OCI-LY1 (cell line): Measurements from ENCODE around the gene SLC47A1.
"Not testable (repeated sequence)": the region's sequence is repeated elsewhere in the genome, so short reads cannot be mapped to it uniquely, and the experiment has no call there.

Experiments
- H2AFZ ChIP-seq: fragments of 200-600 bp; sonication (generic), shearing (Covaris generic); 2 replicates; pipeline ENCODE4 v1.6.0; 2014; ENCODE audit warnings: antibody characterized with exemption, mild to moderate bottlenecking, low read length
- H3F3A ChIP-seq: fragments of 200-600 bp; sonication (generic), shearing (Covaris generic); 2 replicates; pipeline ENCODE4 v1.6.0; 2014; ENCODE audit warnings: mild to moderate bottlenecking, antibody characterized with exemption, low read length, moderate library complexity; ENCODE audit not compliant: insufficient read depth
- H3K27ac ChIP-seq: fragments of 200-600 bp; sonication (generic); 2 replicates; pipeline ENCODE4 v1.5.1; 2014; ENCODE audit warnings: low read length, mixed run types, mild to moderate bottlenecking, low read depth; ENCODE audit not compliant: poor library complexity, severe bottlenecking
- H3K27me3 ChIP-seq: fragments of 200-600 bp; sonication (generic); 2 replicates; pipeline ENCODE4 v1.6.0; 2014; ENCODE audit warnings: antibody characterized with exemption, mild to moderate bottlenecking, low read length, moderate library complexity; ENCODE audit not compliant: insufficient read depth
- H3K36me3 ChIP-seq: fragments of 200-600 bp; sonication (generic); 2 replicates; pipeline ENCODE4 v1.6.1; 2014; ENCODE audit warnings: mild to moderate bottlenecking, antibody characterized with exemption, low read length, moderate library complexity, mixed read lengths; ENCODE audit not compliant: insufficient read depth
- H3K4me1 ChIP-seq: fragments of 200-600 bp; sonication (generic); 2 replicates; pipeline ENCODE4 v1.5.1; 2014; ENCODE audit warnings: mild to moderate bottlenecking, low read length, moderate library complexity; ENCODE audit not compliant: insufficient read depth, severe bottlenecking
- H3K4me2 ChIP-seq: fragments of 200-600 bp; sonication (generic), shearing (Covaris generic); 2 replicates; pipeline ENCODE4 v1.6.1; 2014; ENCODE audit warnings: low read length
- H3K4me3 ChIP-seq: fragments of 200-600 bp; sonication (generic); 2 replicates; pipeline ENCODE4 v1.5.1; 2014; ENCODE audit warnings: low read length, low read depth, mild to moderate bottlenecking, mixed read lengths; ENCODE audit not compliant: poor library complexity, severe bottlenecking
- H3K79me2 ChIP-seq: fragments of 200-600 bp; shearing (Covaris generic); 2 replicates; pipeline ENCODE4 v1.6.1; 2016; ENCODE audit warnings: mixed run types, low read length, mixed read lengths; ENCODE audit not compliant: insufficient read depth
- H3K9ac ChIP-seq: fragments of 200-600 bp; sonication (generic), shearing (Covaris generic); 2 replicates; pipeline ENCODE4 v1.6.1; 2014; ENCODE audit warnings: mild to moderate bottlenecking, low read length, mixed read lengths
- H3K9me2 ChIP-seq: fragments of 200-600 bp; sonication (generic), shearing (Covaris generic); 2 replicates; pipeline ENCODE4 v1.6.1; 2014; ENCODE audit warnings: low read depth, mild to moderate bottlenecking, low read length, mixed read lengths
- H3K9me3 ChIP-seq: fragments of 200-600 bp; shearing (Covaris generic); 2 replicates; pipeline ENCODE4 v1.6.1; 2014; ENCODE audit warnings: low read length, mixed read lengths
- H4K20me1 ChIP-seq: fragments of 200-600 bp; sonication (generic), shearing (Covaris generic); 2 replicates; pipeline ENCODE4 v1.6.0; 2016; ENCODE audit warnings: mild to moderate bottlenecking, low read length; ENCODE audit not compliant: insufficient read depth
- EZH2 ChIP-seq: fragments of 200-600 bp; sonication (generic), shearing (Covaris generic); IDR thresholded peaks from 2 replicates; pipeline ENCODE4 v1.8.0; 2017; ENCODE audit warnings: borderline replicate concordance, mixed run types, mild to moderate bottlenecking, antibody characterized with exemption, low read length, moderate library complexity, mixed read lengths
- TF ChIP-seq, protein P1 (sequence below): fragments of 200-600 bp; sonication (generic), shearing (Covaris generic); IDR thresholded peaks from 2 replicates; pipeline ENCODE4 v1.5.1; 2017; ENCODE audit warnings: mild to moderate bottlenecking, antibody characterized with exemption, low read length, moderate library complexity, mixed read lengths

Gene SLC47A1

GRCh38 chr17:19520641-19521040 lies 13.0 kb upstream of the SLC47A1 start:
- no peaks in the 10 kb centered on the region for H3K4me1 ChIP-seq
- H3K9me3 ChIP-seq: no peaks in the 10 kb centered on the region
- no peak overlapping the region for H3K4me2 ChIP-seq
- no peak overlapping the region for H3K9ac ChIP-seq
- H3F3A ChIP-seq: no peaks in the 10 kb centered on the region
- H3K4me3 ChIP-seq: no peak overlapping the region
- no peak overlapping the region for H3K27ac ChIP-seq
- no peaks in the 10 kb centered on the region; the same call in none of the 2 replicates for H3K27me3 ChIP-seq
- no peak overlapping the region for H2AFZ ChIP-seq
- no peaks in the 10 kb centered on the region for H4K20me1 ChIP-seq
- H3K79me2 ChIP-seq: no peaks in the 10 kb centered on the region
- TF ChIP-seq, protein P1, sequence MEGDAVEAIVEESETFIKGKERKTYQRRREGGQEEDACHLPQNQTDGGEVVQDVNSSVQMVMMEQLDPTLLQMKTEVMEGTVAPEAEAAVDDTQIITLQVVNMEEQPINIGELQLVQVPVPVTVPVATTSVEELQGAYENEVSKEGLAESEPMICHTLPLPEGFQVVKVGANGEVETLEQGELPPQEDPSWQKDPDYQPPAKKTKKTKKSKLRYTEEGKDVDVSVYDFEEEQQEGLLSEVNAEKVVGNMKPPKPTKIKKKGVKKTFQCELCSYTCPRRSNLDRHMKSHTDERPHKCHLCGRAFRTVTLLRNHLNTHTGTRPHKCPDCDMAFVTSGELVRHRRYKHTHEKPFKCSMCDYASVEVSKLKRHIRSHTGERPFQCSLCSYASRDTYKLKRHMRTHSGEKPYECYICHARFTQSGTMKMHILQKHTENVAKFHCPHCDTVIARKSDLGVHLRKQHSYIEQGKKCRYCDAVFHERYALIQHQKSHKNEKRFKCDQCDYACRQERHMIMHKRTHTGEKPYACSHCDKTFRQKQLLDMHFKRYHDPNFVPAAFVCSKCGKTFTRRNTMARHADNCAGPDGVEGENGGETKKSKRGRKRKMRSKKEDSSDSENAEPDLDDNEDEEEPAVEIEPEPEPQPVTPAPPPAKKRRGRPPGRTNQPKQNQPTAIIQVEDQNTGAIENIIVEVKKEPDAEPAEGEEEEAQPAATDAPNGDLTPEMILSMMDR: no peak
- TF ChIP-seq EZH2: no peak
- H3K9me2 ChIP-seq: no peaks in the 10 kb centered on the region
- no peaks in the 10 kb centered on the region for H3K36me3 ChIP-seq

- Histone ChIP-seq H3K79me2 (no peaks in the 10 kb centered on the region), H2AFZ (no peak overlapping the region), H3K9me2 (no peaks in the 10 kb centered on the region)
These were observed 10.0 kb upstream of the SLC47A1 start for GRCh38 chr17:19523690-19524089.

GRCh38 chr17:19526950-19527349 lies 6.7 kb upstream of the SLC47A1 start:
- not testable (repeated sequence) for H3K4me3 ChIP-seq, H3K9ac ChIP-seq, H3K4me1 ChIP-seq, H3K79me2 ChIP-seq, H4K20me1 ChIP-seq, H3K27me3 ChIP-seq, H3K36me3 ChIP-seq, H3F3A ChIP-seq, H3K27ac ChIP-seq, H3K9me2 ChIP-seq, H2AFZ ChIP-seq, H3K9me3 ChIP-seq, H3K4me2 ChIP-seq

More at GRCh38 chr17:19523690-19524089, 10.0 kb upstream of the SLC47A1 start:
- Histone ChIP-seq H3K36me3 (no peaks in the 10 kb centered on the region), H3K27me3 (no peaks in the 10 kb centered on the region; the same call in none of the 2 replicates), H4K20me1 (no peaks in the 10 kb centered on the region), H3K9ac (no peak overlapping the region), H3F3A (no peaks in the 10 kb centered on the region), H3K9me3 (no peaks in the 10 kb centered on the region), H3K27ac (no peak overlapping the region), H3K4me1 (no peaks in the 10 kb centered on the region), H3K4me3 (no peak overlapping the region), H3K4me2 (no peak overlapping the region)
- no peak for TF ChIP-seq EZH2
- TF ChIP-seq, protein P1: no peak

GRCh38 chr17:19531780-19532501 lies 1.7 kb upstream of the SLC47A1 start:
- Histone ChIP-seq H3K36me3 (no peaks in the 10 kb centered on the region), H3K27me3 (no peaks in the 10 kb centered on the region), H3K9ac (no peak overlapping the region), H3F3A (no peaks in the 10 kb centered on the region), H3K4me3 (no peak overlapping the region), H3K79me2 (no peaks in the 10 kb centered on the region), H3K4me1 (no peaks in the 10 kb centered on the region), H3K9me3 (no peaks in the 10 kb centered on the region), H2AFZ (no peak overlapping the region), H3K4me2 (no peak overlapping the region), H4K20me1 (no peaks in the 10 kb centered on the region), H3K27ac (no peak overlapping the region), H3K9me2 (no peaks in the 10 kb centered on the region)
- TF ChIP-seq, protein P1: no peak
- TF ChIP-seq EZH2: no peak
